Measurements from ENCODE around the gene GAD2.

DNA sequence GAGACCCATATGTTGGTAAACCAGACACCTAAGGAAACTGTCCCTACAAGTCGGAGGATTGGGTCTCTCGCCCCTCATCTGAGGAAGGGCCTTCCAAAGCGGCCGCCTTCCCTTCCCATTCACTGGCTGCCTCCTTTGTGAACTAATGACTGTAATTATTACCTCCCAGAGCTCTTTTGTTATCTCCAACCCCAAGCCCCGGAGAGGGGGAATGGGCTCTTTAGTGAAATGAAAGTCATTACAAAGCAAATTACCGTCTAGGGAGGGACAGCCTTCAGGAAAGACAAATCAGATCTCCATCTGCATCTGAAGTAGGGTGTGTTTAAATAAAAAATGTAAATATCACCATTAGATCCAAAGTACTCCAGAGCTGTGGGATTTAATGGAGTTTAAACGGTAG, 2.6 kb upstream of the GAD2 start:
- TF ChIP-seq ZC3H10 (CRISPR knock-in tag; IDR thresholded peaks at IDR 0.05) (no peak), OSR1 (CRISPR knock-in tag; IDR thresholded peaks at IDR 0.05) (no peak), POU6F1 (CRISPR knock-in tag; IDR thresholded peaks at IDR 0.05; ENCODE audit: borderline replicate concordance, low read depth) (no peak), ZFP3 (CRISPR knock-in tag; IDR thresholded peaks at IDR 0.05) (no peak)

Measured in SK-N-SH treated with all-trans-retinoic acid at 6 μM for 48 hours (cell line).